Heart left ventricle (tissue), 16 donors: Measurements from ENCODE around the gene CCDC88B. TPM values are rescaled to one million over a fixed set of nuclear protein-coding genes. Genes with fewer than 3 reads are reported as not detected.
A peak's percentile ranks its signal among the peaks of the same experiment; 100 is the strongest.

Source experiments
- ATAC-seq, 4 donors: fragments of 200-7000 bp; cut with Tn5 transposase; one replicate each; pipeline ENCODE4 v1.9.1; 2020 to 2022; ENCODE audit warnings: moderate library complexity in 4 of 4, mild to moderate bottlenecking in 3 of 4, moderate number of reproducible peaks in 1 of 4
- DNase-seq, 5 donors: peaks; one replicate each; pipeline ENCODE4 v3.0.0-alpha.2; 2020
- H3K27ac ChIP-seq, 12 donors: fragments of 200-600 bp; sonication (generic) in 4 of 12; one replicate each; pipeline versions ENCODE4 v1.5.0 to v1.8.0; 2016 to 2022; ENCODE audit warnings: mild to moderate bottlenecking in 2 of 12
- H3K27me3 ChIP-seq, 9 donors: fragments of 200-600 bp; sonication (generic) in 2 of 9; one replicate each; pipeline versions ENCODE4 v1.5.1 to v1.8.0; 2016 to 2022; ENCODE audit warnings: mild to moderate bottlenecking in 3 of 9
- H3K36me3 ChIP-seq, 9 donors: fragments of 200-600 bp; sonication (generic) in 2 of 9; one replicate each; pipeline versions ENCODE4 v1.5.0 to v1.8.0; 2018 to 2022; ENCODE audit warnings: mild to moderate bottlenecking in 2 of 9
- H3K4me1 ChIP-seq, 12 donors: fragments of 200-600 bp; sonication (generic) in 4 of 12; one replicate each; pipeline versions ENCODE4 v1.5.0 to v1.8.0; 2016 to 2022; ENCODE audit warnings: mild to moderate bottlenecking in 3 of 12
- H3K4me3 ChIP-seq, 12 donors: fragments of 200-600 bp; sonication (generic) in 4 of 12; one replicate each; pipeline versions ENCODE4 v1.5.0 to v1.8.0; 2017 to 2022; ENCODE audit warnings: mild to moderate bottlenecking in 9 of 12, moderate library complexity in 4 of 12
- H3K9me3 ChIP-seq, 12 donors: fragments of 200-600 bp; sonication (generic) in 4 of 12; one replicate each; pipeline versions ENCODE4 v1.5.0 to v1.8.0; 2016 to 2022; ENCODE audit warnings: mild to moderate bottlenecking in 1 of 12
- CTCF ChIP-seq, 12 donors: fragments of 200-600 bp; sonication (generic) in 4 of 12; IDR thresholded peaks; one replicate each; pipeline versions ENCODE4 v1.5.0 to v1.8.0; 2018 to 2022; ENCODE audit warnings: antibody characterized with exemption in 12 of 12, mild to moderate bottlenecking in 5 of 12
- POLR2A ChIP-seq, 2 donors: fragments of 450-650 bp; IDR thresholded peaks; one replicate each; pipeline ENCODE4 v1.6.1; 2017; ENCODE audit warnings: antibody characterized with exemption in 2 of 2, mild to moderate bottlenecking in 2 of 2, moderate library complexity in 2 of 2
- WGBS, 4 donors: extraction: QIAGEN DNeasy Blood & Tissue Kit in 2 of 4; methylation state at CpG; one replicate each; pipeline versions ENCODE4 v1.1.5 to v1.1.7; 2013 to 2018; 5-methylcytosine and 5-hydroxymethylcytosine counted together
- intact Hi-C, 10 donors: fragments of 100-400 bp; cut with DNase I; formaldehyde crosslinking; loops; one replicate each; pipeline versions ENCODE4 v1.11.1 to v1.14.2; 2022
- polyA plus RNA-seq, 2 donors: library from polyadenylated mRNA; stranded (reverse); fragments of 200-250 nt; gene quantifications; one replicate each; pipeline ENCODE4 v1.2.3, GENCODE V29; 2013
- total RNA-seq, 9 donors: library from RNA; depleted of rRNA in 2 of 9; stranded (reverse); fragments of >200 nt in 2 of 9; fragmentation: NEBNext Ultra II Directional in 3 of 9; extraction: Animal tissue kit (Norgen Biotek cat#: 25700) in 3 of 9; gene quantifications; one replicate each; pipeline versions ENCODE4 v1.1.0 to v1.2.4, GENCODE V29; 2016 to 2023
- donor health status: ischemic (EF 13 %, LVEDD 7.1; RV severe dilation, severe dysfunction).
- donor health status: healthy with polysubstance abuse.
- donor health status: DM: no; HTN: yes; CAD: no.
- donor health status: DM: no; HTN: no; CAD: no.
- donor health status: ischemic (EF 25% LVEDD 6.9; RV normal size, moderate dysfunction).
- donor health status: ischemic (EF 25% LVEDD 5.7; RV mildly dilated, moderate dysfunction).
- donor health status: healthy.
- donor health status: DM: yes; HTN: yes; CAD: no.
- donor health status: ischemic (EF 35%, LVEDD 5.7; RV mildly dilated, moderate dysfunction).
- donor health status: nonischemic (EF 11% LVEDD 7.7; RV severe dilation, severe dysfunction).
- donor health status: DM: yes; HTN: yes; CAD: no.
- donor health status: PGD.
- donor health status: ischemic (EF 29% LVEDD 5.4; RV normal size, mild dysfunction).
- donor health status: nonischemic (EF 23%, LVEDD 6.1; RV moderate dilation, normal function).

The CCDC88B gene
- total and polyA plus RNA-seq, 11 donors, result 4.1 to 24.0 (median 8.1) TPM

- H3K4me1 ChIP-seq, result peaks cover 0 to 43% (median 25%) of the 10 kb centered on the region in 12 donors
- TF ChIP-seq CTCF (IDR thresholded peaks at IDR 0.05) (peak in 11 of 12 donors; percentile 14 to 71 (median 46)), POLR2A (IDR thresholded peaks at IDR 0.05) (peak; percentile 65 to 89)
Observed at GRCh38 chr11:64317961-64318765, 21.8 kb upstream of the CCDC88B start, which contains the start of gene PRDX5. Gene PRDX5, plus strand, starts transcription at chr11:64318121. Its CDS starts 95 bp downstream, at chr11:64318216.

GRCh38 chr11:64318766-64319761 lies 20.9 kb upstream of the CCDC88B start:
- H3K4me3 ChIP-seq, result peak overlapping the region; percentile 69 to 99 (median 88)
- intact Hi-C loops, result loop anchor here in 7 of 10 donors (1.0 to 5.0 kb wide), 4 partner anchors 33 to 38 kb away; partner anchors contain the start of gene RPS6KA4 (in 3 of the 7)
- peak overlapping the region; percentile 92 to 100 (median 99) for H3K27ac ChIP-seq
- ATAC-seq (no peak), DNase-seq (no peak)
- peaks cover 0 to 34% (median 19%) of the 10 kb centered on the region in 12 donors for H3K4me1 ChIP-seq
- peaks cover 0 to 46% (median 33%) of the 10 kb centered on the region in 9 donors for H3K36me3 ChIP-seq
- TF ChIP-seq CTCF (IDR thresholded peaks at IDR 0.05), result no peak
- no peak for TF ChIP-seq POLR2A (IDR thresholded peaks at IDR 0.05)
- H3K27me3 ChIP-seq, result no peaks in the 10 kb centered on the region
- no peaks in the 10 kb centered on the region for H3K9me3 ChIP-seq
- 27 to 33% (median 28%) methylated on average over 15 to 19 of the region's 19 CpGs for WGBS, 4 donors

More at GRCh38 chr11:64317961-64318765, 21.8 kb upstream of the CCDC88B start, which contains the start of gene PRDX5:
- Histone ChIP-seq H3K36me3 (peaks cover 0 to 52% (median 34%) of the 10 kb centered on the region in 9 donors), H3K27me3 (no peaks in the 10 kb centered on the region), H3K27ac (peak within 1 kb of the TSS; percentile 92 to 100 (median 99)), H3K4me3 (peak within 1 kb of the TSS; percentile 69 to 99 (median 88)), H3K9me3 (no peaks in the 10 kb centered on the region)
- intact Hi-C loops, result loop anchor here in 7 of 10 donors (1.0 to 5.0 kb wide), 4 partner anchors 34 to 39 kb away; partner anchors contain the start of gene RPS6KA4 (in 3 of the 7)
- 0% methylated on average over 35 to 61 of the region's 61 CpGs for WGBS, 4 donors
- ATAC-seq (peak; percentile 88 to 93 (median 90)), DNase-seq (peak; percentile 97 to 99 (median 98))

- intact Hi-C loops, result no loop called here
- ATAC-seq, result no peak
- WGBS, 4 donors, result 92 to 96% (median 96%) methylated on average over 7 of the region's 7 CpGs
Observed at GRCh38 chr11:64320556-64320955, 19.4 kb upstream of the CCDC88B start.

More at GRCh38 chr11:64320556-64320955, 19.4 kb upstream of the CCDC88B start:
- Histone ChIP-seq H3K27me3 (no peaks in the 10 kb centered on the region), H3K27ac (no peak overlapping the region), H3K36me3 (peaks cover 0 to 31% (median 18%) of the 10 kb centered on the region in 9 donors), H3K9me3 (no peaks in the 10 kb centered on the region), H3K4me3 (no peak overlapping the region), H3K4me1 (peaks cover 0 to 26% (median 17%) of the 10 kb centered on the region in 12 donors)
- TF ChIP-seq POLR2A (IDR thresholded peaks at IDR 0.05), result no peak
- TF ChIP-seq CTCF (IDR thresholded peaks at IDR 0.05), result no peak
- DNase-seq, result no peak
